ENCODE measurements around the gene MYBPHL.

The MYBPHL gene

GRCh38 chr1:109271458-109271857, 35.4 kb downstream of the MYBPHL start:
- H3K36me3 ChIP-seq (ENCODE audit: insufficient read depth, low read length), result peaks cover 74% of the 10 kb centered on the region
- H3K27me3 ChIP-seq (ENCODE audit: insufficient read depth, low read length), result no peaks in the 10 kb centered on the region
- no peaks in the 10 kb centered on the region for H3K9me3 ChIP-seq (ENCODE audit: low read length)
- H3K4me1 ChIP-seq (ENCODE audit: insufficient read depth, low read length), result peaks cover 12% of the 10 kb centered on the region
- H3K4me3 ChIP-seq (ENCODE audit: low read length), result no peak overlapping the region
- no peak overlapping the region for H2AFZ ChIP-seq (ENCODE audit: low read depth, low read length)

- H3K27me3 ChIP-seq (ENCODE audit: insufficient read depth, low read length), result no peaks in the 10 kb centered on the region
- peaks cover 11% of the 10 kb centered on the region for H3K4me1 ChIP-seq (ENCODE audit: insufficient read depth, low read length)
- H2AFZ ChIP-seq (ENCODE audit: low read depth, low read length), result no peak overlapping the region
- no peak overlapping the region for H3K4me3 ChIP-seq (ENCODE audit: low read length)
- H3K36me3 ChIP-seq (ENCODE audit: insufficient read depth, low read length), result peaks cover 80% of the 10 kb centered on the region
- no peaks in the 10 kb centered on the region for H3K9me3 ChIP-seq (ENCODE audit: low read length)
Observed at GRCh38 chr1:109270623-109271317, 36.0 kb downstream of the MYBPHL start.

- Histone ChIP-seq H2AFZ (ENCODE audit: low read depth, low read length) (no peak overlapping the region), H3K9me3 (ENCODE audit: low read length) (no peaks in the 10 kb centered on the region), H3K27me3 (ENCODE audit: insufficient read depth, low read length) (no peaks in the 10 kb centered on the region), H3K36me3 (ENCODE audit: insufficient read depth, low read length) (peaks cover 85% of the 10 kb centered on the region), H3K4me3 (ENCODE audit: low read length) (no peak overlapping the region), H3K4me1 (ENCODE audit: insufficient read depth, low read length) (peaks cover 7% of the 10 kb centered on the region)
Observed at GRCh38 chr1:109269981-109270622, 36.7 kb downstream of the MYBPHL start.

GRCh38 chr1:109269212-109269980, 37.4 kb downstream of the MYBPHL start:
- Histone ChIP-seq H3K4me3 (ENCODE audit: low read length) (no peak overlapping the region), H2AFZ (ENCODE audit: low read depth, low read length) (no peak overlapping the region), H3K36me3 (ENCODE audit: insufficient read depth, low read length) (peaks cover 85% of the 10 kb centered on the region), H3K9me3 (ENCODE audit: low read length) (no peaks in the 10 kb centered on the region), H3K4me1 (ENCODE audit: insufficient read depth, low read length) (peaks cover under 1% of the 10 kb centered on the region), H3K27me3 (ENCODE audit: insufficient read depth, low read length) (no peaks in the 10 kb centered on the region)

- Histone ChIP-seq H3K4me3 (ENCODE audit: low read length) (no peak overlapping the region), H2AFZ (ENCODE audit: low read depth, low read length) (no peak overlapping the region), H3K36me3 (ENCODE audit: insufficient read depth, low read length) (peaks cover 82% of the 10 kb centered on the region), H3K27me3 (ENCODE audit: insufficient read depth, low read length) (no peaks in the 10 kb centered on the region), H3K9me3 (ENCODE audit: low read length) (no peaks in the 10 kb centered on the region), H3K4me1 (ENCODE audit: insufficient read depth, low read length) (no peaks in the 10 kb centered on the region)
Observed at GRCh38 chr1:109268431-109269211, 38.2 kb downstream of the MYBPHL start.

GRCh38 chr1:109267743-109268300, 39.0 kb downstream of the MYBPHL start:
- Histone ChIP-seq H3K27me3 (ENCODE audit: insufficient read depth, low read length) (no peaks in the 10 kb centered on the region), H3K36me3 (ENCODE audit: insufficient read depth, low read length) (peaks cover 89% of the 10 kb centered on the region), H3K9me3 (ENCODE audit: low read length) (no peaks in the 10 kb centered on the region), H3K4me3 (ENCODE audit: low read length) (no peak overlapping the region), H2AFZ (ENCODE audit: low read depth, low read length) (no peak overlapping the region), H3K4me1 (ENCODE audit: insufficient read depth, low read length) (no peaks in the 10 kb centered on the region)

GRCh38 chr1:109266965-109267364, 39.8 kb downstream of the MYBPHL start:
- peaks cover 91% of the 10 kb centered on the region for H3K36me3 ChIP-seq (ENCODE audit: insufficient read depth, low read length)
- no peak overlapping the region for H3K4me3 ChIP-seq (ENCODE audit: low read length)
- no peaks in the 10 kb centered on the region for H3K27me3 ChIP-seq (ENCODE audit: insufficient read depth, low read length)
- H3K4me1 ChIP-seq (ENCODE audit: insufficient read depth, low read length), result no peaks in the 10 kb centered on the region
- H3K9me3 ChIP-seq (ENCODE audit: low read length), result no peaks in the 10 kb centered on the region
- H2AFZ ChIP-seq (ENCODE audit: low read depth, low read length), result no peak overlapping the region

- Histone ChIP-seq H3K9me3 (ENCODE audit: low read length) (no peaks in the 10 kb centered on the region), H3K4me3 (ENCODE audit: low read length) (no peak overlapping the region), H2AFZ (ENCODE audit: low read depth, low read length) (no peak overlapping the region), H3K36me3 (ENCODE audit: insufficient read depth, low read length) (peaks cover 91% of the 10 kb centered on the region), H3K4me1 (ENCODE audit: insufficient read depth, low read length) (peaks cover 4% of the 10 kb centered on the region), H3K27me3 (ENCODE audit: insufficient read depth, low read length) (no peaks in the 10 kb centered on the region)
Observed at GRCh38 chr1:109265741-109266330, 41.0 kb downstream of the MYBPHL start.

- H3K9me3 ChIP-seq (ENCODE audit: low read length), result no peaks in the 10 kb centered on the region
- H3K36me3 ChIP-seq (ENCODE audit: insufficient read depth, low read length), result peaks cover 87% of the 10 kb centered on the region
- H3K4me1 ChIP-seq (ENCODE audit: insufficient read depth, low read length), result peaks cover 12% of the 10 kb centered on the region
- H3K27me3 ChIP-seq (ENCODE audit: insufficient read depth, low read length), result no peaks in the 10 kb centered on the region
- no peak overlapping the region for H3K4me3 ChIP-seq (ENCODE audit: low read length)
- H2AFZ ChIP-seq (ENCODE audit: low read depth, low read length), result no peak overlapping the region
Observed at GRCh38 chr1:109265016-109265415, 41.8 kb downstream of the MYBPHL start.

- H3K27me3 ChIP-seq (ENCODE audit: insufficient read depth, low read length), result no peaks in the 10 kb centered on the region
- peaks cover 81% of the 10 kb centered on the region for H3K36me3 ChIP-seq (ENCODE audit: insufficient read depth, low read length)
- no peaks in the 10 kb centered on the region for H3K9me3 ChIP-seq (ENCODE audit: low read length)
- no peak overlapping the region for H3K4me3 ChIP-seq (ENCODE audit: low read length)
- H3K4me1 ChIP-seq (ENCODE audit: insufficient read depth, low read length), result peaks cover 17% of the 10 kb centered on the region
- H2AFZ ChIP-seq (ENCODE audit: low read depth, low read length), result no peak overlapping the region
Observed at GRCh38 chr1:109264379-109264755, 42.4 kb downstream of the MYBPHL start.

GRCh38 chr1:109263597-109264378, 43.0 kb downstream of the MYBPHL start:
- H3K36me3 ChIP-seq (ENCODE audit: insufficient read depth, low read length), result peaks cover 81% of the 10 kb centered on the region
- no peaks in the 10 kb centered on the region for H3K27me3 ChIP-seq (ENCODE audit: insufficient read depth, low read length)
- peaks cover 23% of the 10 kb centered on the region for H3K4me1 ChIP-seq (ENCODE audit: insufficient read depth, low read length)
- H2AFZ ChIP-seq (ENCODE audit: low read depth, low read length), result no peak overlapping the region
- H3K4me3 ChIP-seq (ENCODE audit: low read length), result no peak overlapping the region
- H3K9me3 ChIP-seq (ENCODE audit: low read length), result no peaks in the 10 kb centered on the region

GRCh38 chr1:109263234-109263596, 43.6 kb downstream of the MYBPHL start:
- H2AFZ ChIP-seq (ENCODE audit: low read depth, low read length), result no peak overlapping the region
- H3K4me1 ChIP-seq (ENCODE audit: insufficient read depth, low read length), result peaks cover 29% of the 10 kb centered on the region
- peaks cover 81% of the 10 kb centered on the region for H3K36me3 ChIP-seq (ENCODE audit: insufficient read depth, low read length)
- no peaks in the 10 kb centered on the region for H3K27me3 ChIP-seq (ENCODE audit: insufficient read depth, low read length)
- H3K9me3 ChIP-seq (ENCODE audit: low read length), result no peaks in the 10 kb centered on the region
- H3K4me3 ChIP-seq (ENCODE audit: low read length), result no peak overlapping the region
